Measurements from ENCODE around the gene PRKCB. TPM values are rescaled to one million over a fixed set of nuclear protein-coding genes. Genes with fewer than 3 reads are reported as not detected.

Gene PRKCB
- polyA plus RNA-seq, 2 of the 4 experiments (the other 2 are of a cell fraction) = 0.09 to 0.22 TPM

DNA sequence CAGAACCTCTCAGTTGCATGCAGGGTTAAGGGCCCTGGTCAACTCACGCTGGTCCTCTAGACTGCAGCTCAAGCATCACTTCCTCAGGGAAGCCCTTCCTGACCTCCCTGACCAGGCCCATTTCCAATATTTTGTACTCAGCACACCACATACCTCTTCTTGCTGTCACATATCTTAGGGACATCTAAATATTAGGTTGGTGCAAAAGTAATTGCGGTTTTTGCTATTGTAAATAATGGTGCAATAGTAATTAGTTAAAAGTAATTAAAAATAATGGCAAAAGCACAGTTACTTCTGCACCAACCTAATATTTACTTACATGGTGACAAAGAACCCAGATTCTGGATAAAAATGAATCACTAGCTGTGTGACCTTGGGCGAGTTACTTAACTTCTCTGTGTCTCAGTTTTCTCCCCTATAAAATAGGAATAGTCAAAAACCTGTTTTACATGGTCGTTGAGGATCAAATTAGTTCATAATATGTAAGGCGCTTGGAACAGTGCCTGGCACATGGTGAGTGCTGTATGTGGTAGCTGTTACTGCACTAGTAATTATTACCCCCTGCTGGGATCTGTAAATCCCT is 177.4 kb downstream of the PRKCB start:
- POLR2A ChIA-PET = interaction anchor here (0.5 to 0.6 kb wide), 2 partner anchors 61 to 369 kb away, joined by 3 to 4 read pairs; no protein-coding TSS in a partner anchor
- H3K4me2 ChIP-seq = no peak overlapping the region
- TF ChIP-seq MAFK (IDR thresholded peaks at IDR 0.05; ENCODE audit: partially characterized antibody) = no peak
- TF ChIP-seq JUN (IDR thresholded peaks at IDR 0.05) = no peak
- TF ChIP-seq HOXB5 (CRISPR knock-in tag; IDR thresholded peaks at IDR 0.05) = no peak
- no peak for TF ChIP-seq ZNF302 (CRISPR knock-in tag; IDR thresholded peaks at IDR 0.05)
- TF ChIP-seq, protein P1, sequence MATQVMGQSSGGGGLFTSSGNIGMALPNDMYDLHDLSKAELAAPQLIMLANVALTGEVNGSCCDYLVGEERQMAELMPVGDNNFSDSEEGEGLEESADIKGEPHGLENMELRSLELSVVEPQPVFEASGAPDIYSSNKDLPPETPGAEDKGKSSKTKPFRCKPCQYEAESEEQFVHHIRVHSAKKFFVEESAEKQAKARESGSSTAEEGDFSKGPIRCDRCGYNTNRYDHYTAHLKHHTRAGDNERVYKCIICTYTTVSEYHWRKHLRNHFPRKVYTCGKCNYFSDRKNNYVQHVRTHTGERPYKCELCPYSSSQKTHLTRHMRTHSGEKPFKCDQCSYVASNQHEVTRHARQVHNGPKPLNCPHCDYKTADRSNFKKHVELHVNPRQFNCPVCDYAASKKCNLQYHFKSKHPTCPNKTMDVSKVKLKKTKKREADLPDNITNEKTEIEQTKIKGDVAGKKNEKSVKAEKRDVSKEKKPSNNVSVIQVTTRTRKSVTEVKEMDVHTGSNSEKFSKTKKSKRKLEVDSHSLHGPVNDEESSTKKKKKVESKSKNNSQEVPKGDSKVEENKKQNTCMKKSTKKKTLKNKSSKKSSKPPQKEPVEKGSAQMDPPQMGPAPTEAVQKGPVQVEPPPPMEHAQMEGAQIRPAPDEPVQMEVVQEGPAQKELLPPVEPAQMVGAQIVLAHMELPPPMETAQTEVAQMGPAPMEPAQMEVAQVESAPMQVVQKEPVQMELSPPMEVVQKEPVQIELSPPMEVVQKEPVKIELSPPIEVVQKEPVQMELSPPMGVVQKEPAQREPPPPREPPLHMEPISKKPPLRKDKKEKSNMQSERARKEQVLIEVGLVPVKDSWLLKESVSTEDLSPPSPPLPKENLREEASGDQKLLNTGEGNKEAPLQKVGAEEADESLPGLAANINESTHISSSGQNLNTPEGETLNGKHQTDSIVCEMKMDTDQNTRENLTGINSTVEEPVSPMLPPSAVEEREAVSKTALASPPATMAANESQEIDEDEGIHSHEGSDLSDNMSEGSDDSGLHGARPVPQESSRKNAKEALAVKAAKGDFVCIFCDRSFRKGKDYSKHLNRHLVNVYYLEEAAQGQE (IDR thresholded peaks at IDR 0.05) = no peak
- no peak for TF ChIP-seq POLR2A (IDR thresholded peaks at IDR 0.05; ENCODE audit: low read length)
- no peak for TF ChIP-seq ESRRA (IDR thresholded peaks at IDR 0.05; ENCODE audit: borderline replicate concordance, low read length)
- no peak for TF ChIP-seq FOSB (CRISPR knock-in tag; IDR thresholded peaks at IDR 0.05)
- no peak for TF ChIP-seq EHMT2 (IDR thresholded peaks at IDR 0.05; ENCODE audit: low read depth)
- TF ChIP-seq FOSL2 (IDR thresholded peaks at IDR 0.05) = no peak
- TF ChIP-seq FOSL2 (CRISPR knock-in tag; IDR thresholded peaks at IDR 0.05) = no peak
- no peak for TF ChIP-seq CHD2 (IDR thresholded peaks at IDR 0.05; ENCODE audit: low read length, partially characterized antibody)
- TF ChIP-seq TFCP2L1 (CRISPR knock-in tag; IDR thresholded peaks at IDR 0.05) = no peak
- TF ChIP-seq RNF2 (IDR thresholded peaks at IDR 0.05; ENCODE audit: borderline replicate concordance, low read depth) = no peak
- no peak for TF ChIP-seq ZSCAN20 (CRISPR knock-in tag; IDR thresholded peaks at IDR 0.05)
- TF ChIP-seq CHD4 (IDR thresholded peaks at IDR 0.05; ENCODE audit: borderline replicate concordance) = no peak
- TF ChIP-seq, protein P2, sequence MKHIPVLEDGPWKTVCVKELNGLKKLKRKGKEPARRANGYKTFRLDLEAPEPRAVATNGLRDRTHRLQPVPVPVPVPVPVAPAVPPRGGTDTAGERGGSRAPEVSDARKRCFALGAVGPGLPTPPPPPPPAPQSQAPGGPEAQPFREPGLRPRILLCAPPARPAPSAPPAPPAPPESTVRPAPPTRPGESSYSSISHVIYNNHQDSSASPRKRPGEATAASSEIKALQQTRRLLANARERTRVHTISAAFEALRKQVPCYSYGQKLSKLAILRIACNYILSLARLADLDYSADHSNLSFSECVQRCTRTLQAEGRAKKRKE (CRISPR knock-in tag; IDR thresholded peaks at IDR 0.05; ENCODE audit: low read depth) = no peak
- TF ChIP-seq EP300 (IDR thresholded peaks at IDR 0.05) = no peak
- no peak for TF ChIP-seq SMC3 (IDR thresholded peaks at IDR 0.05)
- no peak for TF ChIP-seq RCOR1 (IDR thresholded peaks at IDR 0.05; ENCODE audit: low read depth, low read length)
- TF ChIP-seq NR3C1 (IDR thresholded peaks at IDR 0.05) = no peak
- no peak for DNase-seq (ENCODE audit: low read depth in 1 of 2, low spot score in 1 of 2)
- no peaks in the 10 kb centered on the region for H3K4me1 ChIP-seq
- H3K4me3 ChIP-seq = no peak overlapping the region
- no peaks in the 10 kb centered on the region for H3K9me3 ChIP-seq
- FAIRE-seq = no peak
- CTCF ChIA-PET = interaction anchor here (0.6 to 10.1 kb wide), 5 partner anchors 22 to 335 kb away, joined by 3 to 85 read pairs (median 3); partner anchors contain the start of gene PLK1
- H3K27ac ChIP-seq = no peak overlapping the region
- ATAC-seq = no peak
- 35% methylated on average over 5 of the region's 5 CpGs for WGBS (ENCODE audit: missing lambda C conversion rate)

DNA sequence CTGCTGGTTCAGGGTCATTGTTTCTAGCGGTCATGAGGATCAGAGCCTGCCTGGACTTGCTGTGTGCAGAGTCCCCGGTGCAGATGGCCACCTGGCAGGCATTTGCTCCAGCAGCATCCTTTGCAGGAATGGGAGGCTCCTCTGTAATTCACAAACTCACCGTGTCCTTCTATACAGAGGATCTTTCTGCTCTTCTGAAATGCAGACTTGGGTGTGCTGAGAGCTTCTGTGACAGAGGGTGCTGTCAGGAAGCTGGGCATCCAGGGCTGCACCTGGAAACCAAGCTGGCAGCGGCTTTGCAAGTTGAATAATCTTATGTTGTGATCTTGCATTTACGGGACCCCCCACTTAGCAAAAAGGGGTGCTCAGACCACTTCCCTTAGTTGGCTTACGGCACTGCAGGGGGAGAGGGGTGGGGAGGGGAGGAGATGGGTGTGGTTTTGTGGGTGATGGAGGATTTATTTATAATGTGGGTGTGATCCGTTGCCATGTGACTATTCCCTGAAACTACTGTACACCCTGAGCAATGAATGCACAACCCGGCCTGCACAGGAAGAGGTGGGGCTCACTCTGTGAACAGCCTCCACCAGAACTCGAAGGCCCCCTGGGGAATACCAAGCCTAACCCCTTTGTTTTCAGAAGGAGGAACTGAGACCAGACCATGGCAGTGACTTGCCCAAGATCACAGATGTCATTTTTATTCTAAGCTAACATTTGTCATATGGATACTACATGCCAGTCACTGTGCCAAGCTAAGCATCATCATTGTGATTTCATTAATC is 178.3 kb downstream of the PRKCB start:
- Histone ChIP-seq H3K4me2 (no peak overlapping the region), H3K9me3 (no peaks in the 10 kb centered on the region), H3K27ac (no peak overlapping the region), H3K4me1 (no peaks in the 10 kb centered on the region), H3K4me3 (no peak overlapping the region)
- ATAC-seq (peak in 1 of 2 experiments; percentile 34; a peak in 2 of 6 replicates), DNase-seq (ENCODE audit: low read depth in 1 of 2, low spot score in 1 of 2) (peak in 1 of 2 experiments; percentile 10), FAIRE-seq (no peak)
- POLR2A ChIA-PET = no interaction called here
- WGBS (ENCODE audit: missing lambda C conversion rate) = 20% methylated on average over 8 of the region's 9 CpGs
- CTCF ChIA-PET = interaction anchor here (1.2 to 10.1 kb wide), 4 partner anchors 22 to 212 kb away, joined by 3 to 85 read pairs (median 17); no protein-coding TSS in a partner anchor
- TF ChIP-seq PHF8 (IDR thresholded peaks at IDR 0.05; ENCODE audit: borderline replicate concordance, low read depth) (no peak), MAFK (IDR thresholded peaks at IDR 0.05; ENCODE audit: partially characterized antibody) (no peak), CHD4 (IDR thresholded peaks at IDR 0.05; ENCODE audit: borderline replicate concordance) (no peak), SREBF2 (IDR thresholded peaks at IDR 0.05) (no peak), KDM1A (IDR thresholded peaks at IDR 0.05; ENCODE audit: low read depth) (no peak), TFCP2L1 (CRISPR knock-in tag; IDR thresholded peaks at IDR 0.05) (no peak), ZSCAN20 (CRISPR knock-in tag; IDR thresholded peaks at IDR 0.05) (no peak), BHLHE40 (IDR thresholded peaks at IDR 0.05; ENCODE audit: low read depth, low read length) (no peak), SMC3 (IDR thresholded peaks at IDR 0.05) (no peak), HDAC2 (IDR thresholded peaks at IDR 0.05) (no peak), HOXB13 (CRISPR knock-in tag; IDR thresholded peaks at IDR 0.05; ENCODE audit: low read depth) (no peak)
- TF ChIP-seq, protein P2 (CRISPR knock-in tag; IDR thresholded peaks at IDR 0.05; ENCODE audit: low read depth) = no peak
- TF ChIP-seq, protein P3, sequence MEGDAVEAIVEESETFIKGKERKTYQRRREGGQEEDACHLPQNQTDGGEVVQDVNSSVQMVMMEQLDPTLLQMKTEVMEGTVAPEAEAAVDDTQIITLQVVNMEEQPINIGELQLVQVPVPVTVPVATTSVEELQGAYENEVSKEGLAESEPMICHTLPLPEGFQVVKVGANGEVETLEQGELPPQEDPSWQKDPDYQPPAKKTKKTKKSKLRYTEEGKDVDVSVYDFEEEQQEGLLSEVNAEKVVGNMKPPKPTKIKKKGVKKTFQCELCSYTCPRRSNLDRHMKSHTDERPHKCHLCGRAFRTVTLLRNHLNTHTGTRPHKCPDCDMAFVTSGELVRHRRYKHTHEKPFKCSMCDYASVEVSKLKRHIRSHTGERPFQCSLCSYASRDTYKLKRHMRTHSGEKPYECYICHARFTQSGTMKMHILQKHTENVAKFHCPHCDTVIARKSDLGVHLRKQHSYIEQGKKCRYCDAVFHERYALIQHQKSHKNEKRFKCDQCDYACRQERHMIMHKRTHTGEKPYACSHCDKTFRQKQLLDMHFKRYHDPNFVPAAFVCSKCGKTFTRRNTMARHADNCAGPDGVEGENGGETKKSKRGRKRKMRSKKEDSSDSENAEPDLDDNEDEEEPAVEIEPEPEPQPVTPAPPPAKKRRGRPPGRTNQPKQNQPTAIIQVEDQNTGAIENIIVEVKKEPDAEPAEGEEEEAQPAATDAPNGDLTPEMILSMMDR (IDR thresholded peaks at IDR 0.05) = no peak
- TF ChIP-seq, protein P4, sequence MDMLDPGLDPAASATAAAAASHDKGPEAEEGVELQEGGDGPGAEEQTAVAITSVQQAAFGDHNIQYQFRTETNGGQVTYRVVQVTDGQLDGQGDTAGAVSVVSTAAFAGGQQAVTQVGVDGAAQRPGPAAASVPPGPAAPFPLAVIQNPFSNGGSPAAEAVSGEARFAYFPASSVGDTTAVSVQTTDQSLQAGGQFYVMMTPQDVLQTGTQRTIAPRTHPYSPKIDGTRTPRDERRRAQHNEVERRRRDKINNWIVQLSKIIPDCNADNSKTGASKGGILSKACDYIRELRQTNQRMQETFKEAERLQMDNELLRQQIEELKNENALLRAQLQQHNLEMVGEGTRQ (IDR thresholded peaks at IDR 0.05) = no peak

Data from A549 (cell line).